ENCODE measurements around the gene TWF2.

Gene TWF2

GRCh38 chr3:52213901-52214300, 25.1 kb downstream of the TWF2 start:
- DNase-seq (ENCODE audit: extremely low read depth, low read depth) = no peak
- TF ChIP-seq CTCF (IDR thresholded peaks at IDR 0.05; ENCODE audit: low read depth, low read length) = no peak

GRCh38 chr3:52213005-52213404, 26.0 kb downstream of the TWF2 start:
- no peak for TF ChIP-seq CTCF (IDR thresholded peaks at IDR 0.05; ENCODE audit: low read depth, low read length)

GRCh38 chr3:52211268-52211891, 27.6 kb downstream of the TWF2 start:
- DNase-seq (ENCODE audit: extremely low read depth, low read depth) = no peak
- no peak for TF ChIP-seq CTCF (IDR thresholded peaks at IDR 0.05; ENCODE audit: low read depth, low read length)

More at GRCh38 chr3:52213005-52213404, 26.0 kb downstream of the TWF2 start:
- no peak for DNase-seq (ENCODE audit: extremely low read depth, low read depth)

GRCh38 chr3:52210550-52211046, 28.4 kb downstream of the TWF2 start:
- DNase-seq (ENCODE audit: extremely low read depth, low read depth) = no peak
- TF ChIP-seq CTCF (IDR thresholded peaks at IDR 0.05; ENCODE audit: low read depth, low read length) = no peak

GRCh38 chr3:52210037-52210436, 28.9 kb downstream of the TWF2 start:
- no peak for TF ChIP-seq CTCF (IDR thresholded peaks at IDR 0.05; ENCODE audit: low read depth, low read length)
- DNase-seq (ENCODE audit: extremely low read depth, low read depth) = no peak

GRCh38 chr3:52208556-52208955, 30.4 kb downstream of the TWF2 start:
- TF ChIP-seq CTCF (IDR thresholded peaks at IDR 0.05; ENCODE audit: low read depth, low read length) = no peak
- no peak for DNase-seq (ENCODE audit: extremely low read depth, low read depth)

- DNase-seq (ENCODE audit: extremely low read depth, low read depth) = no peak
- TF ChIP-seq CTCF (IDR thresholded peaks at IDR 0.05; ENCODE audit: low read depth, low read length) = no peak
These were observed 33.1 kb downstream of the TWF2 start for GRCh38 chr3:52205727-52206372.

All from AG09319 (cell line).